ENCODE data around the gene CCL19.
A peak's percentile ranks its signal among the peaks of the same experiment; 100 is the strongest.

Gene CCL19

DNA sequence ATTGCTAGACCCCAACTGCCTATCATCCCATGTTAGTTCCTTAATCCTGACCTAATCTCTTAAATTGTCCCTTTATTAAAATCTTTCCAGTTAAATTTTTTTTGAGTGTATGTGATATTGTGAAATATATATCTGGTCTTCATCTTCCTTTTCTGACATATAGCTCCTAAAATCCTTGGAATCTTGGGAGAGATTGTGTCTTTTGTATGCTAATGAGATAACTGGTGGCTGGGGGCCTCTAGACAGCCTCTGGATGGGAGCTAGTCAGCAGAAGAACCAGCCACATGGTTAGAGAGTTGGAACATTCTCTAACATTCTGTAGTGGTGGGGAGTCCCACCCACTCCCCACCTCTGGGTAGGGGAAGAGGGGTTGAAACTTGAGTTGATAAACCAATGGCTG, 3.7 kb upstream of the CCL19 start:
- no peak for DNase-seq (ENCODE audit: low spot score)

GRCh38 chr9:34693560-34693959, 2.5 kb upstream of the CCL19 start:
- no peak for DNase-seq (ENCODE audit: low spot score)

GRCh38 chr9:34691936-34692315, 850 bp upstream of the CCL19 start:
- no peak for DNase-seq (ENCODE audit: low spot score)

DNA sequence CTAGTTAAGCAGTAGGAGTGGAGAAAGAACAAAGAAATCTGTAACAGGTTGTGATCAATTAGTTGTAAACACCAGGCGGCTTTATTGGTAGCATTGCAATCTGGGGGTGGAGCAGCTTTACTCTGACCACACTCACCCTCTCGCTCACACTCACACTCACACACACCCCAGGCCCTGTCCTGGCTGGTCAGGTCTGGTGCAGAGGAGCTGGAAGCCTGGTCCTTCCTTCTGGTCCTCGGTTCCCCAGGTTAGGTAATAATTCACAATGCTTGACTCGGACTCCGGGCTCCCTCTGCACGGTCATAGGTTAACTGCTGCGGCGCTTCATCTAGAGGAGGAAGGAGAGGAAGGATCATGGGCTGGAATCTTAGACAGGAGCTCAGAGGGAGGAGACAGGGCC, 1.6 kb downstream of the CCL19 start:
- DNase-seq (ENCODE audit: low spot score): no peak

DNA sequence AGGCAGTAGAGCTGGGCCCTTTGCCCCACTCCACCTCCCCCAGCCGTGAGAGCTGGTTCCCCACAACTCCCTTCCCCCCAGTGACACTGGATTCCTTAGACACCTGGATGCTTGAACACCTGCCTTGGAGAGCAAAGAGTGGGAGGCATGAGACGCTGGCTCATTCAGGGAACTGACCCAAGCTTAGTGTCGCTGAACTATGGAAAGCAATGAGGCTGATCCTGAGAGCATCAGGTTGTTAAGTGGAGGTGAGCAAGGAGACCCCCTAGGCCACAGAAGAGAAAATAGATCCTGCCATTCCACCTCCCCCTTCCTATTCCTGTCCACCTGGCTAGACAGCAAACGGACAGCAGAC, 2.0 kb downstream of the CCL19 start:
- DNase-seq (ENCODE audit: low spot score): no peak

DNA sequence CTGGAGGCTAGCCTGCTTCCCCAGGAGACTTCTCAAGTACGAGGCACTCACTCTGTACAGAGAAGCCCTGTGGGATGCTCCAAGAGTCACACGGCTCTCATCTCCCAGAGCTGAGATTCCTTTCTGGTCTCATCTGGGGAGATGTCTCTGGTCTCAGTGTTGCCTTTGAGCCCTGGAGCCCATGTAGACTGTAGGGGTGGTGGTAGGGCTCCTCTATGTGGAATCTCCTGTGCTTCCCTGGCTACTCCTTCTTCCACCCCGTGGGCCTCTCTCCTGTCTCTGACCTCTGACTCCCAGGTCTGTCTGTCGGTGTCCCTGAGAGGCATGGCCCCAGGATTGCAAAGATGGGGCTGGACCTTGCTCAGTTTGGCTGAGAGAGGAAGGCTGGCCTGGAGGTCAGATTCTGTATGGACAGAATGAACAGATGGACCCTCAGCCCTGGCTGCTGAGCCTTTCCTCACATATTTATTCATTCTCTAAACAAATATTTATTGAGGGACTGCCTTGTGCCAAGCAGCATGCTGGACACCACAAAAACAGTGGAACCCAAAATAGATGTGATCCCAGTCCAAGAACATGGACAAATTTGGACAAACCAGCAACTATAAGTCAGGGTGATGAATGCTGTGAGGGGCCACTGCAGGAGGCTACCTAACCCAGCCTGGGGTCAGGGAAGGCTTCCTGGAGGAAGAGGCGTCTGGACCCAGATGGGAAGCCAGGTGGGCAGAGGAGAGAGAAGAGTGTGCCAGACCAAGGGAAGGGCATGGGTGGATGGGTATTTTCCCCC, 2.6 kb downstream of the CCL19 start:
- no peak for DNase-seq (ENCODE audit: low spot score)

DNA sequence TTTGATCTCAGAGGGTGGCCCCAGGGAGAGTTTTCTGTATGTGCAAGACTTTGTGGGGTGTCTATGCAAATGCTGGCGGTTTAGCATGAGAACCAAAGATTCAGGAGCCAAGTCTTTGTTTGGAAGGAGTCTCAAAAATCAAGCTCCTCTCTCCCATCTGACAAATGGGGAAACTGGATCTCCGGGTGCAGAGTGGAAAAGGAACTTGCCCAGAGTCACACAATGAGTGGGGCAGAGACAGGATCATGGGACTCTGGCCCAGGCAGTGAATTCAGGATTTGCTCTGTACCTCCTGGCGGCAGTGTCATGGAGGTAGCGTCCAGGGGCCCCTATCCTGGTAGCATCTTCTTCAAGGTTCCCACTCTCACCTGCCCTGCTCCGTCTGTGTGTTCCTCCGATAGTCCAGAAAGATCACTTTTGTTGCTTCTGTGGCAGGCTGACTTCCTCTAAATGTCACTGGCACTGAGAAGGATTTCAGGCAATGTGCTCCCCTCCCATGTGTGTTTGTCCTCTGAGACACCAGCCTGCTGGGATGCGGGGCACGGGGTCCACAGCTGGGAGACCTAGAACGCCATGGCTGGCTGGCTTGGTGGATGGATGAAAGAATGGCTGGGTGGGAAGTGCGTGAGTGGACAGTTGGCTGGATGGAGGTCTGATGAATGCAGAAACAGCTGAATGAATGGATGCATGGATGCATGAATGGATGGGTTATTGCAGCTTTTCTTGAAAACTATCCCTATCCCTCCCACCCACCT, 3.6 kb downstream of the CCL19 start:
- no peak for DNase-seq (ENCODE audit: low spot score)

DNA sequence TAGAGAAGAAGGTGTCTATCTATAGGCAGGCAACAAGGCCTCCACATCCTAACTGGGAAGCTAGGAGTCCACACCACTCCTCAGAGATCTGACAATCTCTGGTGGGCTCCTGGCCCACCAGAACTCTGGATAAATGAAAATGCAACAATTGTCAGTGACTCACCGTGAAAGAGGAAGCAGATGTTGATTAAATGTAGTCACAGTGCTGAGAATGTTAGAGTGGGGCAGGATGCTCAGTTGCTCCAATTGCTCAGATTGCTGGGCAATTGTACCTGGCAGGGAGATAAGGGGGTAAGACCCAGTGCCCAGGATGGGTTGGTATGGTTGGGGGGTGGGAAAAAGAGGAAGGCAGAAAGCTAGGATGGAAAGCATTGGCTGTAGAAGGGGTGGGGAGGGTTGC, 4.3 kb downstream of the CCL19 start:
- no peak for DNase-seq (ENCODE audit: low spot score)

- no peak for DNase-seq (ENCODE audit: low spot score)
Measured at GRCh38 chr9:34686231-34686630, 4.8 kb downstream of the CCL19 start.

GRCh38 chr9:34685591-34685990, 5.5 kb downstream of the CCL19 start:
- DNase-seq (ENCODE audit: low spot score): no peak

DNA sequence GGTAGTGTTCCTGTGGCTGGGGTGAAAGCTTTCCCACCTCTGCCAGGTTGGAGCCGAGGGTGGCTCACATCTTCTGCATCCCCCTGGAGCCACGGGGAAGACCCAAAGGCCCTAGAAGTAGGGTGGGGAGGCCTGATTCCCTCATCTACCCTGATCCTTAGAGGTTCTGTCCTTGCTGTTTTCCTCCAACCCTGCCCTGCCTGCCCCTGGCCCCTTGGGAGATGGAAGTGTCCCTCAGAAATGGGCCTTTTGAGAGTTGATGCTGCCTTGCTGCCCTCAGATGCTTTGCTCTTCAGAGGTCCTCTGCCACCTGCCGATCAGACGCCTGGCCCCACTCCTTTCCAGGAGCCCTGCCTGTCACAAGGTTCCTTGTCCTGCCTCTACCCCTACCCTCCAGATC, 6.3 kb downstream of the CCL19 start:
- DNase-seq (ENCODE audit: low spot score): no peak

- no peak for DNase-seq (ENCODE audit: low spot score)
Measured at GRCh38 chr9:34684145-34684544, 6.9 kb downstream of the CCL19 start.

- DNase-seq (ENCODE audit: low spot score): no peak
Measured at GRCh38 chr9:34675869-34676268, 15.2 kb downstream of the CCL19 start.

- DNase-seq (ENCODE audit: low spot score): peak; percentile 62
Measured at GRCh38 chr9:34675048-34675714, 15.9 kb downstream of the CCL19 start.

GRCh38 chr9:34674440-34674839, 16.6 kb downstream of the CCL19 start:
- DNase-seq (ENCODE audit: low spot score): no peak

DNA sequence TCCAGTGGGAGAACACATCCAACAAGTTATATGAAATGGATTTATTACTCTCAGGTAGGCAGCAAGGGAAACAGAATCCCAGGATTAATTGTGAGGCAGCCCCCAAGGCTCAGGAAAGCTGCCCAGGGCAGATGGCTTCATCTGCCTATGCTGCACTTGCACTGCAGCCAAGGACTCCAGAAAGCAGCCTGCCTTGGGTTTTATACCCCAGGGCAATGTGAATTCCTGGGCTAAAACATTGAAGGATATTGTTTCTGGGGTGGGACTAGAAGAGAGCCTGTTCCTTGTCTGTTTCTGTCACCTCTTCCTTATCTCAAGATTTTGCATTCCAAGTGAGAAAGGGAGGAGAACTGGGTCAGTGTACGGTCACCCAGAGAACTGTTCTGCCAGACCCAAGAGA, 19.8 kb downstream of the CCL19 start:
- no peak for DNase-seq (ENCODE audit: low spot score)

- DNase-seq (ENCODE audit: low spot score): no peak
Measured at GRCh38 chr9:34669809-34670562, 21.1 kb downstream of the CCL19 start.

- peak; percentile 92 for DNase-seq (ENCODE audit: low spot score)
Measured at GRCh38 chr9:34665381-34666250, 25.5 kb downstream of the CCL19 start.

DNA sequence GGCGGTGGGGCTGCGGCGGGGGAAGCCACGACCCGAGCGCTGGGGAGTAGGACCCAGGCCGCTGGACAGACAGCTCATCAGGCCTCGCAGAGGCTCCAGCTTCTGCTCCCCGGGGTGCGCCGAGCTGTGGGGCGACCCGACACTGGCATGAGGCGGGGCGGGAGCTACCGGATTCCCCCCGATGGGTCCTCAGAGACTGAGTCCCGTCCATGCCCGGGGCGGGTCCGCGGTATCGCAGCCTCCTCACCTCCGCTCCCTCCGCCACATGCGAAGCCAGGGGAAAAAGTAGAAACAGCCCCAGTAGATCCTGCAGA, 26.1 kb downstream of the CCL19 start:
- no peak for DNase-seq (ENCODE audit: low spot score)

DNA sequence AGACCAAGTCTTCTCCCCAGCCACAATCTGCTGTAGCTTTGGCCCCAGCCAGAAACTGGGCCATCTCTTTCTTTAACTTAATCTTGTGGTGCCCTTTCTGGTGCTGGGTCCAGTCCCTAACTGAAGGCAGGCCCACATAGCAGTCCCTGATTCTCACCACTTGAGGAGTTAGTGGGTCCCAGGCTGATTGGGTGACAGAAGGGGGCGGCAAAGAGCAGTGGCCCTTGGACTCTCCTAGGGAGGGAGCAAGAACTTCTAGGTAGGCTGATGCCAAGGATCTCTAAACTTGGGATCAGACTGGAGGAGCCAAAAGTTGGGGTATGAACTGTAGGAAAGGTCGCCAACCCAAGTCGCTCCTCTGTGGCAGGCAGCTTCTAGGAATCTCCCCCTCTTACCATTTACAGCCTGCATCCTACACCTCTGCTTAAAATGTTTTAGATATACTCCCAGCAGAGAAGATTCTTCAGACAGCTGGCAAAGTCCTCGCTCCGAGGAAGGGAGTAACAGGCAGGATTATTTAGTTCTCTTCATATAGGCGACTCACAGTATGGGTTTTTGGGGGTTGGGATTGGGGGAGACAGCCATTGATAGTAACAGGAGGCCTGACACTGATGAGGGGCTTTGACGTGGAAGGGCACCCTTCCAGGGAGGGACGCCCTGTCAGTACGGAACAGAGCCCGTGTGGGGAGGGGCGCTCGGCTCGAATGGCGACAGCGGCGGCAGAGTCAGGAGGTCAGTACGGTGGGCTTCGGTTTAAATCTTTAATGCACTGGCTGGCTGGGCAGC, 26.6 kb downstream of the CCL19 start:
- DNase-seq (ENCODE audit: low spot score): peak; percentile 88

- peak; percentile 87 for DNase-seq (ENCODE audit: low spot score)
Measured at GRCh38 chr9:34663303-34663605, 27.8 kb downstream of the CCL19 start.
